Activated CD8-positive, alpha-beta memory T cell treated with anti-CD3 and anti-CD28 coated beads, Interleukin-2, amount 50 U/mL, for 24 hours (primary cell): Measurements from ENCODE around the gene WNT8B.

Experiments
- DNase-seq: peaks from one replicate; pipeline ENCODE4 v3.0.0-alpha.2; 2020; ENCODE audit errors: extremely low read depth

Gene WNT8B

GRCh38 chr10:100483876-100484666, 21.3 kb downstream of the WNT8B start:
- DNase-seq: no peak

DNA sequence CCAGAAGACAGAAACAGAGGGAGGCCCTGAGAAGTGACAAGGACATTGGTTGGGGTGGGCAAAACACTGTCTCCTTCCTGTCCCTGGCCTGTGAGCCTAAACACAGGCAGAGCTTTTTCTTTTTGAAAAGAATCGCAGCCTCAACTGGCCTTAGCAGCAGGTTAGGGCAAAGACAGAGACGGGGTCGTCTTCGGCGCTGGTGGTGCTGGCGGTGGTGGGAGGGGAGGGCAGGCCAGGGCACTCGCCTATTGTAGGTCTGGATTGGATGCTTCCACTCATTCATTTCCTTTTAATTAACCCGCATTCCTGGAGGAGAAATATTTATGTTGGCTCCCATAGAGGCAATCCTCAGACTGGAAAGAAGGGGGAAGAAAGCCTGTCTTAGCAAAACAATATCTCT, 22.6 kb downstream of the WNT8B start:
- no peak for DNase-seq

- no peak for DNase-seq
Observed at GRCh38 chr10:100485801-100486495, 23.1 kb downstream of the WNT8B start.

DNA sequence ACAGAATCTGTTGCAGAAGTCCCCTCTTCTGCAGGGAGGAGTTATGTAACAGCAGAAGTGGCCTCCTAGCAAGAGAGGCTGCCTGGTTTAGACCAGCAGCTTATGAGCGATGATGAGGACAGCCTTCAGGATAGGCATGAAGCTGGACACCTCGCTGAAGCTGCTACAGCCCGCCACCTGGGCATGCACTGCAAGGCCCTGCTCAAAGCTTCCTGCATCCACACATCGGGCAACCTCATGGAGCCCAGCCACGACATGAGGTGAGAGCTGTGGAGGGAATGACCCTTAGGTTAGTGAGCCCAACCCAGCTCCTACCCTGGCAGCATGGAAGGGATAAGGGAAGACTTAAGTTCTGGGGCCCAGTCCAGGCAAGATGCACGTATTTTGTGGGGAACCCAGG, 24.7 kb downstream of the WNT8B start:
- DNase-seq: no peak

- no peak for DNase-seq
Observed at GRCh38 chr10:100489396-100489795, 26.6 kb downstream of the WNT8B start.

- no peak for DNase-seq
Observed at GRCh38 chr10:100490531-100490930, 27.7 kb downstream of the WNT8B start.

DNA sequence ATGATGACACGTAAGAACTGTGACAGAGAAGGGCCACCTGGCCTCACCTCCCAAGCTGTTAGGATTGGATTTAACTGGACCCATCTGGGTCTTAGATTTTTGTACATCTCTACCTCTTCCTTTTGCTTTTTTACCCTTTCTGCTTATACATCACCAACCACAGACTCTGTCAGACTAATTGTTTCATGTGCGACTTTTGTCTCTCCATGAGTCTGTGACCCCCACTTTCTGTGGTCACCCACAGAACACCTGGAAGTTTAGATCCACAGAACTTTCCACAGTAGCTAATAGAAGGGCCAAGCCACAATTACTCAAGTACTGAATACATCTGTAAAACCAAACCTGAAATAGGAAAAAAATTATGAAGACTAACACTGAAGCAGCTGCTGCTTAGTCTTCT, 33.8 kb downstream of the WNT8B start:
- no peak for DNase-seq

DNA sequence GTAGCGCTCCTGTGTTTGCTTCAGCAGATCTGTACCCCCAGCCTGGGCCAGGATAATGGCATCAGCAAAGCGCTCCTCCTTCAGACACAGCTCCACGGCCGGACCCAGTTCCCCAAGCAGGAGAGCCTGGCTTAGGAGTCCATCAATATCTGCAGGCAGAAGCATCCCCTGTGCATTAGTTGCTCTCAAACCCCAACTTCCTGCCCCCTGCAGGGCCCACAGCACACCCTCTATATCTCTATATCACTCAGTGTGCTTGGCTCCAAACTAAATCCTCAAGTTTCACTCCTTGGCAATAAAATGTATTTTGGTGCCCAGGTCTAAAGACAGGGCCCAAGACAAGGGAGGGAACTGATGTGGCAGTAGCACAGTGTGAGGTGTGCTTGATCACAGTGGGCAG, 35.2 kb downstream of the WNT8B start:
- DNase-seq: no peak

GRCh38 chr10:100501423-100501822, 38.6 kb downstream of the WNT8B start:
- no peak for DNase-seq

DNA sequence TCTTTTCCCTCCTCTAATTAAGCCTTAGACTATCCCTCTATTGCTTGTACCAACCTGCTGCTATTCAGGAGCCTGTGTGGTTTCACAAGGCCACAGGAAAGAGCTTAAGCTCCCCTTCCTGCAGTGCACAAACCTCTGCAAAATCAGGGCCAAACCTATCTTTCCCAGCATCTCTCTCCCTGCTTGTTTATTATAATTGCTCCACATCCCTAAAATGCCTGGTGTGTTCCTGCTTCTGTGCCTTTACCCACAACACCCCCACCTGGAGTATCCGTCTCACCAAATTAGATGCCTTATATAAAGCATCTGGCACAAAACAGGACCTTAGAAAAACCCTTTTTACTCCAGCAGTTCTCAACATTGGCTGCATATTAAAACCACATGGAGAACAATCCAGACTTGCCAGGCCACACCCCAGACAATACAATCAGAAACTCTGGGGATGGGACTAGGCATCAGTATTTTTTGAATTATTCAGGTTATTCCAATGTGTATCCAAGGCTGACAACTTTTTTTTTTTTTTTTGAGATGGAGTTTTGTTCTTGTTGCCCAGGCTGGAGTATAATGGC, 40.2 kb downstream of the WNT8B start:
- no peak for DNase-seq

DNA sequence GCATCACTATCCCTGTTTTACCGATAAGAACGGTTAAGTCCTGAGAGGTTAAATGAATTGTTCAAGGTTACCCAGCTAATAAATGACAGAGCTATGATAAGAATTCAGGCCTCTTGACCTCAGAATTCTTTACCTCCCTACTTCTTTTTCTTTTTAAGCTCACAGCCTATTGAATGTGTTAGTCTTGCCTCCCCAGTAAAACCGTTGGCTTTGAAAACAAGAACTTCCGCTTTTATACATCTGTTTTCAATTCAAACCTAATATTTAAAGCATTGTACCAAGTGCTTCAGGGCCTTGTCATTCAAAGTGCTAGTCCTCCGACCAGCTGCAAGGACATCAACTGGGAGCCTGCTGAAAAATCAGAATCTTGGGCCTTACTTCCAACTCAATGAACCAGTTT, 41.3 kb downstream of the WNT8B start:
- DNase-seq: no peak

- no peak for DNase-seq
Observed at GRCh38 chr10:100505164-100505563, 42.4 kb downstream of the WNT8B start.

DNA sequence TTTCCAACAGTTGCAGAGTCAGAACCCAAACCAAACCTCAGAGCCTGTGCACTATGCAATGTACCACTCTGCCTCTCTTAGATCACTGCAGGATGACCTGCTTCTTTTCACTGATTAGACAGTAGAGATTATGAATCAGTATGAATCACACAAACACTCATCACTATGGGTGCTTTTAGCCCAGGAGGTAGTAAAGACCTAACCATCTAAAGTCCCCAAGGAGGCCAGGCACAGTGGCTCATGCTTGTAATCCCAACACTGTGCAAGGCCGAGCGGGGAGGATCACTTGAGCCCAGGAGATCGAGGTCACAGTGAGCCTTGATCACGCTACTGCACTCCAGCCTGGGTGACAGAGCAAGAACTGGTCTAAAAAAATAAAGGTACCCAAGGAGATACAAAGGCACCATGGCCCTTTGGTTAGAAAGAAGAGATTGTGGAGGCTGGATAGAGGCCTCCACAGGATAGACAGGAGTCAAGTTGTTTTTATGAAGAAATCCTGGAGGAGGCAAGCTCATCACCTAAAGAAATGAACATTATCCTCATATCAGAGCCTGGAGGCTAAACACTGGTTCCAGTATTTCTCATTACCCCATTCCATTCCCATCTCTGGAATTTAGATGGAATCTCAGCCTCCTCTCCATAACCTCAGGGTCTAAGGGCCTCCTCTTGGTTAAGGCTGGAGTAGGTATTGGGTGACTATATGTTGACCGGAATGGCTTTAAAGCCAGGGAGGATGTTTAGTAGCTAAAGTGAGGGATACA, 44.0 kb downstream of the WNT8B start:
- DNase-seq: no peak

GRCh38 chr10:100507357-100507732, 44.5 kb downstream of the WNT8B start:
- no peak for DNase-seq

GRCh38 chr10:100508266-100508665, 45.5 kb downstream of the WNT8B start:
- DNase-seq: no peak

- no peak for DNase-seq
Observed at GRCh38 chr10:100508691-100509150, 45.9 kb downstream of the WNT8B start.

- DNase-seq: no peak
Observed at GRCh38 chr10:100509241-100509840, 46.5 kb downstream of the WNT8B start.

DNA sequence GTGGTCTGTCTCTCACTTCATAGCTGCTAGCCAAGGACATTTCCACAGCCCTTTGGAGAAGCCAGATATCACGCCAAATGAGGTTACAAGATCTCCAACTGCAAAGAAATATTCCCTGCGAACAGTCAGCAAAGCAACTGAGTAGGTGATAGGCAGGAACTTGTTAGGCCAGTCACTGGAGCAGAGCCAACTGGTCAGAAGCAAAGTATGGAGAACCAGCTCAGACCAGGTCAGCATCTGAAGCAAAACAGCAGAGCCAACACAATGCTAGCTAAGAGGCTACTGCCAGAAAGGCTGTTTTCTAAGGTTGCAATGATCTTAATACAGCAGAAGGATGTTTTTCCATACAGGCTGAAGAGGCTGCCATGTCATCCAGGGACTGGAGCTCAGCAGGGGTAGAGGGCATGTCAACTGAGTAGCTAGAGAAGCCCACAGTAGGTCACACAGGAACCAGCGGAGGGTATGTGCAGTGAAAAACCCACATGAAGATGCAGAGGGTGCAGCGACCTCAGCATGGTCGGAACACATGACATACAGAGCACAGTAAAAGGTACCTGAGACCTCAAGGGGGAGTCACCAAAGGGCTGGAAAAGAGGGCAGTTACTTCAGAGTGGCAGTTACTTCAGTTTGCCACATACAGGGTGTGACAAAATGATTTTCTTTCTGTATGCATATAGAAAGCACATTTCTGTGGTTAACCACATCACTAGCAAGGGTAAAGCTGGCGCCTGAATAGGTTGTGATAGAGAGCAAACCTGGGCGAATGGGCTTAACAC, 47.9 kb downstream of the WNT8B start:
- DNase-seq: no peak

DNA sequence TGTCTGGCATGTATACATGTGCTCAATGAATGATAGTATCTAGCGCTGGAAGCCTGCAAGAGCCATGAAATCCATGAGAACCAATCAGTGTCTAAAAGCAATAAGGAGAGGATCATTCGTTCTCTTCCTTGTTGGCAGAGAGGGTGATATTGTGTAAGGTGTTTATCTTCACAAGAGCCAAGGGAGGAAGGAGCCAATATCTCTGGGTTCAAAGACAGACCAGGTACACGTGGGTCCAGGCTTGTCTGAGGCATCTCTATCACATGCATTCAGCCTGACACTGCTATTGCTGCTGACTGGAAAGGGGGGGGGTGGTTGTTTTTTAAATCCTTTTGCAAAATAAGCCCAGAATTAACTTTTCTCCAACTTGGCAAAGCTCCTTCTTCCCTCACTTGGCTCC, 52.8 kb downstream of the WNT8B start:
- DNase-seq: no peak

- DNase-seq: no peak
Observed at GRCh38 chr10:100516847-100517246, 54.0 kb downstream of the WNT8B start.

GRCh38 chr10:100518761-100519241, 56.0 kb downstream of the WNT8B start:
- no peak for DNase-seq
